GM18951 (cell line): ENCODE data around the gene NOC3L.
"Not testable (repeated sequence)": the region's sequence is repeated elsewhere in the genome, so short reads cannot be mapped to it uniquely, and the experiment has no call there.

Experiments
- POLR2A ChIP-seq: IDR thresholded peaks from 4 replicates; pipeline ENCODE4 v1.6.1; 2011; ENCODE audit warnings: mild to moderate bottlenecking; ENCODE audit not compliant: insufficient read length, insufficient read depth; ENCODE audit errors: extremely low read depth
- in situ Hi-C: fragments of 300-500 bp; cut with MboI; formaldehyde crosslinking; loops from one replicate; pipeline ENCODE4 v1.12.0; 2022; ENCODE audit warnings: low sequenced_read_pairs, mixed read lengths, inconsistent platforms; ENCODE audit not compliant: unreplicated experiment

NOC3L gene

DNA sequence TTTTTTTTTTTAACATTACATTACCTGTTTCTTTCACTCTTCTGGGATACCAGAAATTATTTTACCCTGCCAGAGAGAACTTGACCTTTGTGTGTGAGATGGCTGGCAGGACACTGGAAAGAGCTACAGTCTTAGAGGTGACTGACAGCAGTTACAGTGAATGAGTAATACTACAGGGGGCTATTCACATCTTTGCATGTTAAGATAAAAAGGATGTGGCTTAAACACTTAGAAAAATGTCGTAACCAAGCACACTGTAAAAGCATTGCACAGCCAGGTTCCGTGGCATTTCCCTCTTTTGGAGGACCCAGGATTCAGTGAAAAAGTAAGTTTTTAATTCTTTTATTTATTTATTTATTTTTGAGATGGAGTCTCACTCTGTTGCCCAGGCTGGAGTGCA is 20.8 kb upstream of the NOC3L start:
- in situ Hi-C loops = no loop called here
- no peak for TF ChIP-seq POLR2A

GRCh38 chr10:94376865-94377264 is 14.1 kb upstream of the NOC3L start:
- in situ Hi-C loops = no loop called here
- no peak for TF ChIP-seq POLR2A

GRCh38 chr10:94375374-94375773 is 12.6 kb upstream of the NOC3L start:
- in situ Hi-C loops = no loop called here
- TF ChIP-seq POLR2A = no peak

GRCh38 chr10:94370501-94370900 is 7.8 kb upstream of the NOC3L start:
- in situ Hi-C loops = no loop called here
- no peak for TF ChIP-seq POLR2A

- in situ Hi-C loops = no loop called here
Measured at GRCh38 chr10:94366382-94366781, 3.6 kb upstream of the NOC3L start.

GRCh38 chr10:94364482-94364881 is 1.7 kb upstream of the NOC3L start:
- in situ Hi-C loops = no loop called here

More at GRCh38 chr10:94366382-94366781, 3.6 kb upstream of the NOC3L start:
- no peak for TF ChIP-seq POLR2A

GRCh38 chr10:94363251-94363565 is 469 bp upstream of the NOC3L start:
- in situ Hi-C loops = no loop called here

More at GRCh38 chr10:94364482-94364881, 1.7 kb upstream of the NOC3L start:
- TF ChIP-seq POLR2A = no peak

GRCh38 chr10:94361171-94361794 is 1.5 kb downstream of the NOC3L start:
- in situ Hi-C loops = no loop called here
- TF ChIP-seq POLR2A = no peak

More at GRCh38 chr10:94363251-94363565, 469 bp upstream of the NOC3L start:
- no peak for TF ChIP-seq POLR2A

- no peak for TF ChIP-seq POLR2A
- in situ Hi-C loops = no loop called here
Measured at GRCh38 chr10:94358480-94358879, 4.3 kb downstream of the NOC3L start.

DNA sequence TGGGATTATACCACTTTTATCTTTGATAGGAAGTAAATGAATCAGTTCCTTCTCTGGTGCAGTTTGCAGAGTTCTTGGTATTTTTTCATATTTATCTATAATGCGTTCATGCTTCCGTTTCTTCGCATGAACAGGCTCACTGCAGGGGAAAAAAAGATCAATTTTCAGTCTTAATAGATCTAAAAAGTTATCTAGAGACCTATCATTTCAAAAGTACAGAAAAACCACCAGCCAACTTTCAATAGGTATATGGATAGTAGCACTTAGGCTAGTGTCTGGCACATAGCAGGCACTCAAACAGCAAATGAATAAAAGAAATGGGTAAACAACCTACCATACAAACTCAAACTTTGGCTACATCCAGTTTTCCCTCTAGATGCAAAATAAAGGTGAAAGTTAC is 5.5 kb downstream of the NOC3L start:
- in situ Hi-C loops = no loop called here
- TF ChIP-seq POLR2A = no peak

- TF ChIP-seq POLR2A = no peak
Measured at GRCh38 chr10:94355841-94356240, 6.9 kb downstream of the NOC3L start.

DNA sequence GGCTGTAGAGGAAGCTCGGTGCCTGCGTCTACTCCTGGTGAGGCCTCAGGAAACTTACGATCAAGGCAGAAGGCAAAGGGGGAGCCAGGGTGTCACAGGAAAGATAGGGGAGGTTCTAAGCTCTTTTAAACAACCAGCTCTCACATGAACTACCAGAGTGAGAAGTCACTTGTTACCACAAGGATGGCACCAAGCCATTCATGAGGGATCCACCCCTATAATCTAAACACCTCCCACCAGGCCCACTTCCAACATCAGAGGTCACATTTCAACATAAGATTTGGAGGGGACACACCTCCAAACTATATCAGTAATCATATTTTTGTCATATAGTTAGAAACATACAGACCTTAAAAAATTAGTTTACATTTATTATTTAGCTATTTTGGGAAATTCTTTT is 9.4 kb downstream of the NOC3L start:
- in situ Hi-C loops = no loop called here
- TF ChIP-seq POLR2A = no peak

More at GRCh38 chr10:94355841-94356240, 6.9 kb downstream of the NOC3L start:
- in situ Hi-C loops = no loop called here

DNA sequence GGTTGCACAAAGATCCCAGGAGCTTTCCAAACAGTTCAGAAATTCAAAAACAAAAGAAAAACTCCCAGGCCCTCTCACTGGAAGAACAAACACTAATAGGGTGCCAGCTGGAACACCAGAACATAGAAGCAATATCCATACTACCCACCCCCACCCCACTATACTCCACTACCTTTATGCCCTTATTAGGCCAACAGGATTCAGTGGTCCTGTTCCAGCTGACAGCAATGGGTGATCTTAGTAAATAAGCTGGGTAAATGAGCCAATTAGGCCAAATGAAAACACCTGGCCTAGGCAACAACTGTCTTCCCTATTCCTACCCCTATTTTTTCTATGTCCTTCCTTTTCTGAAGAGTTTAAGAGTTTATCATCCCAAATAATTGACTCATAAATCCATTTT is 11.7 kb downstream of the NOC3L start:
- TF ChIP-seq POLR2A = no peak
- in situ Hi-C loops = no loop called here

DNA sequence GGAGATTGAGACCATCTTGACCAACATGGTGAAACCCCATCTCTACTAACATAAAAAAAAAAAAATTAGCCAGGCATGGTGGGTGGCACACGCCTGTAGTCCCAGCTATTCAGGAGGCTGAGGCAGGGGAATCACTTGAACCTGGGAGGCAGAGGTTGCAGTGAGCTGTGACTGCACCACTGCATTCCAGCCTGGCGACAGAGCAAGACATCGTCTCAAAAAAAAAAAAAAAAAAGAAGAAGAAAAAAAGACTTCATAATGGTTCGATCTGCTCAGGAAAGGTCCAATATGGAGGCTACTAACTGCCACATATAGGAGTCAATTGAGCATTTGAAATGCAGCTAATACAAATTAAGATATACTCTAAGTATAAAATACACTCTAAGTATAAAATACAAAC is 12.2 kb downstream of the NOC3L start:
- in situ Hi-C loops = not testable (repeated sequence)

GRCh38 chr10:94349327-94349726 is 13.4 kb downstream of the NOC3L start:
- in situ Hi-C loops = no loop called here
- TF ChIP-seq POLR2A = no peak
